Gastrocnemius medialis (tissue), 4 donors: Measurements from ENCODE around the gene TCF7L2. TPM values are rescaled to one million over a fixed set of nuclear protein-coding genes. Genes with fewer than 3 reads are reported as not detected.

ENCODE experiments used
- ATAC-seq, 2 donors: fragments of 150-250 bp; one replicate each; pipeline ENCODE4 v1.9.1; 2016
- DNase-seq, 2 donors: peaks; one replicate each; pipeline ENCODE4 v3.0.0-alpha.2; 2019
- H3K27ac ChIP-seq, 4 donors: fragments of 200-600 bp; sonication (generic); 1 replicate in 1 of 4; 2 replicates in 3 of 4; pipeline ENCODE4 v1.5.1; 2016 to 2018; ENCODE audit warnings: mild to moderate bottlenecking in 2 of 4, moderate library complexity in 1 of 4
- H3K27me3 ChIP-seq, 3 donors: fragments of 200-600 bp; sonication (generic) in 2 of 3; 1 replicate in 1 of 3; 2 replicates in 2 of 3; pipeline versions ENCODE4 v1.5.1 to v1.6.0; 2016 to 2019; ENCODE audit warnings: mild to moderate bottlenecking in 1 of 3, moderate library complexity in 1 of 3
- H3K36me3 ChIP-seq, 2 donors: fragments of 200-600 bp; sonication (generic) in 1 of 2; one replicate each; pipeline ENCODE4 v1.5.1; 2017 to 2018
- H3K4me1 ChIP-seq, 2 donors: fragments of 200-600 bp; sonication (generic) in 1 of 2; one replicate each; pipeline ENCODE4 v1.5.1; 2016 to 2017; ENCODE audit warnings: mild to moderate bottlenecking in 2 of 2
- H3K4me3 ChIP-seq, 4 donors: fragments of 200-600 bp; sonication (generic) in 3 of 4; 1 replicate in 1 of 4; 2 replicates in 3 of 4; pipeline ENCODE4 v1.5.1; 2016 to 2019; ENCODE audit warnings: mild to moderate bottlenecking in 2 of 4
- H3K9me3 ChIP-seq, 3 donors: fragments of 200-600 bp; sonication (generic) in 2 of 3; 1 replicate in 1 of 3; 2 replicates in 2 of 3; pipeline ENCODE4 v1.5.1; 2016 to 2019
- CTCF ChIP-seq, 5 experiments: fragments of 450-650 bp in 3 of 5; fragments of 200-600 bp in 2 of 5; sonication (generic) in 2 of 5; IDR thresholded peaks in 4 of 5; conservative IDR thresholded peaks in 1 of 5; 1 replicate in 4 of 5; 2 replicates in 1 of 5; pipeline ENCODE4 v1.5.1; 2016 to 2019; ENCODE audit warnings: antibody characterized with exemption in 5 of 5, mild to moderate bottlenecking in 3 of 5, moderate library complexity in 3 of 5
- POLR2A ChIP-seq, 2 donors: fragments of 450-650 bp; IDR thresholded peaks; one replicate each; pipeline ENCODE4 v1.6.1; 2017; ENCODE audit warnings: antibody characterized with exemption in 2 of 2, mild to moderate bottlenecking in 2 of 2, moderate library complexity in 2 of 2
- in situ Hi-C, 4 donors: fragments of 200-750 bp; cut with MboI; loops; one replicate each; pipeline versions ENCODE4 v1.15.0 to v1.8.0; 2017; ENCODE audit warnings: low sequenced_read_pairs in 4 of 4
- intact Hi-C: fragments of 100-400 bp; cut with DNase I; formaldehyde crosslinking; loops from one replicate; pipeline ENCODE4 v1.15.1; 2023; ENCODE audit warnings: low total_unique reads
- total RNA-seq, 4 donors: library from RNA; depleted of rRNA; stranded (reverse); fragments of >200 nt; gene quantifications; one replicate each; pipeline versions ENCODE4 v1.1.0 to v1.2.3, GENCODE V29; 2016

The TCF7L2 gene
- total RNA-seq, 4 donors from 2014 or later: 4.6 to 5.1 (median 5.0) TPM

- TF ChIP-seq POLR2A (IDR thresholded peaks at IDR 0.05) (no peak), CTCF (IDR thresholded peaks at IDR 0.05 in 4 of 5, conservative IDR thresholded peaks at IDR 0.05 in 1 of 5) (no peak)
- DNase-seq: no peak
- Histone ChIP-seq H3K27me3 (no peaks in the 10 kb centered on the region), H3K9me3 (no peaks in the 10 kb centered on the region), H3K4me3 (no peak overlapping the region), H3K27ac (no peak overlapping the region), H3K4me1 (peaks cover 7 to 18% of the 10 kb centered on the region in 2 donors), H3K36me3 (no peaks in the 10 kb centered on the region)
- in situ Hi-C loops: no loop called here
- ATAC-seq: no peak
- intact Hi-C loops: no loop called here
These were observed 41.9 kb downstream of the TCF7L2 start for GRCh38 chr10:112991888-112992491.

- Histone ChIP-seq H3K36me3 (no peaks in the 10 kb centered on the region), H3K27ac (no peak overlapping the region), H3K4me1 (peaks cover 13 to 24% of the 10 kb centered on the region in 2 donors), H3K9me3 (no peaks in the 10 kb centered on the region), H3K4me3 (no peak overlapping the region), H3K27me3 (no peaks in the 10 kb centered on the region)
- in situ Hi-C loops: no loop called here
- TF ChIP-seq POLR2A (IDR thresholded peaks at IDR 0.05): no peak
- no peak for TF ChIP-seq CTCF (IDR thresholded peaks at IDR 0.05 in 4 of 5, conservative IDR thresholded peaks at IDR 0.05 in 1 of 5)
- DNase-seq: no peak
- intact Hi-C loops: no loop called here
- ATAC-seq: no peak
These were observed 46.4 kb downstream of the TCF7L2 start for GRCh38 chr10:112996462-112996861.

- no peak for DNase-seq
- no peaks in the 10 kb centered on the region for H3K27me3 ChIP-seq
- no peak overlapping the region for H3K4me3 ChIP-seq
- TF ChIP-seq POLR2A (IDR thresholded peaks at IDR 0.05) (no peak), CTCF (IDR thresholded peaks at IDR 0.05 in 4 of 5, conservative IDR thresholded peaks at IDR 0.05 in 1 of 5) (no peak)
- intact Hi-C loops (no loop called here), in situ Hi-C loops (no loop called here)
- no peaks in the 10 kb centered on the region for H3K36me3 ChIP-seq
- H3K9me3 ChIP-seq: no peaks in the 10 kb centered on the region
- H3K27ac ChIP-seq: no peak overlapping the region
- no peak for ATAC-seq
- peaks cover 20 to 34% of the 10 kb centered on the region in 2 donors for H3K4me1 ChIP-seq
These were observed 49.1 kb downstream of the TCF7L2 start for GRCh38 chr10:112999102-112999501.

- H3K27ac ChIP-seq: peak overlapping the region in 3 of 4 donors; percentile 9 to 42 (median 41)
- H3K4me3 ChIP-seq: no peak overlapping the region
- no peaks in the 10 kb centered on the region for H3K27me3 ChIP-seq
- ATAC-seq (peak in 1 of 2 donors; percentile 7), DNase-seq (no peak)
- in situ Hi-C loops: no loop called here
- intact Hi-C loops: no loop called here
- H3K9me3 ChIP-seq: no peaks in the 10 kb centered on the region
- TF ChIP-seq CTCF (IDR thresholded peaks at IDR 0.05 in 4 of 5, conservative IDR thresholded peaks at IDR 0.05 in 1 of 5) (no peak), POLR2A (IDR thresholded peaks at IDR 0.05) (no peak)
- H3K36me3 ChIP-seq: no peaks in the 10 kb centered on the region
- peaks cover 22 to 26% of the 10 kb centered on the region in 2 donors for H3K4me1 ChIP-seq
These were observed 50.4 kb downstream of the TCF7L2 start for GRCh38 chr10:113000442-113000841.
